HepG2 (cell line): Measurements from ENCODE around the gene AP3B2. TPM values are rescaled to one million over a fixed set of nuclear protein-coding genes. Genes with fewer than 3 reads are reported as not detected.
A peak's percentile ranks its signal among the peaks of the same experiment; 100 is the strongest.

Experiments used
- AGO1 ChIP-seq: fragments of 200-400 bp; formaldehyde crosslinking; IDR thresholded peaks from 2 replicates; pipeline ENCODE4 v1.6.1; 2017; ENCODE audit warnings: mild to moderate bottlenecking, low read depth, low read length, moderate library complexity; ENCODE audit not compliant: poor library complexity, severe bottlenecking
- ARID2 ChIP-seq: sonication (generic); formaldehyde crosslinking; IDR thresholded peaks from 2 replicates; pipeline ENCODE4 v1.8.1; 2022; ENCODE audit warnings: mild to moderate bottlenecking, missing genetic modification reagents, borderline replicate concordance
- GFI1 ChIP-seq: sonication (generic); formaldehyde crosslinking; IDR thresholded peaks from 2 replicates; pipeline ENCODE4 v1.5.0; 2020; ENCODE audit warnings: missing genetic modification reagents, mild to moderate bottlenecking, borderline replicate concordance
- HINFP ChIP-seq: sonication (generic); formaldehyde crosslinking; IDR thresholded peaks from 2 replicates; pipeline ENCODE4 v1.4.0; 2020; ENCODE audit warnings: low read depth, mild to moderate bottlenecking, missing genetic modification reagents
- MIER2 ChIP-seq: IDR thresholded peaks from 2 replicates; pipeline ENCODE4 v1.6.1; 2016; ENCODE audit warnings: missing biosample characterization, missing genetic modification reagents
- MTF1 ChIP-seq: sonication (generic); formaldehyde crosslinking; IDR thresholded peaks from 2 replicates; pipeline ENCODE4 v1.5.0; 2020; ENCODE audit warnings: missing genetic modification reagents
- RFX3 ChIP-seq: IDR thresholded peaks from 2 replicates; pipeline ENCODE4 v1.6.1; 2016; ENCODE audit warnings: missing biosample characterization, missing genetic modification reagents
- SATB2 ChIP-seq: sonication (generic); formaldehyde crosslinking; IDR thresholded peaks from 2 replicates; pipeline ENCODE4 v1.5.0; 2020; ENCODE audit warnings: missing genetic modification reagents
- ZFP82 ChIP-seq: sonication (generic); formaldehyde crosslinking; IDR thresholded peaks from 2 replicates; pipeline ENCODE4 v1.5.1; 2020; ENCODE audit warnings: mild to moderate bottlenecking, missing genetic modification reagents, borderline replicate concordance
- ZFYVE20 ChIP-seq: sonication (generic); formaldehyde crosslinking; IDR thresholded peaks from 2 replicates; pipeline ENCODE4 v1.8.0; 2023; ENCODE audit warnings: low read depth, mild to moderate bottlenecking, moderate library complexity, missing genetic modification reagents, borderline replicate concordance
- ZNF646 ChIP-seq: sonication (generic); formaldehyde crosslinking; IDR thresholded peaks from 2 replicates; pipeline ENCODE4 v1.9.0; 2021; ENCODE audit warnings: mild to moderate bottlenecking, missing genetic modification reagents
- ZNF709 ChIP-seq: sonication (generic); formaldehyde crosslinking; IDR thresholded peaks from 2 replicates; pipeline ENCODE4 v1.5.0; 2020; ENCODE audit warnings: mild to moderate bottlenecking, missing genetic modification reagents
- ZNF781 ChIP-seq: sonication (generic); formaldehyde crosslinking; IDR thresholded peaks from 2 replicates; pipeline ENCODE4 v1.5.1; 2020; ENCODE audit warnings: borderline replicate concordance, mild to moderate bottlenecking, missing genetic modification reagents; ENCODE audit errors: not compliant biosample characterization
- ZNF878 ChIP-seq: sonication (generic); formaldehyde crosslinking; IDR thresholded peaks from 2 replicates; pipeline ENCODE4 v1.8.1; 2023; ENCODE audit warnings: mild to moderate bottlenecking, missing genetic modification reagents, moderate library complexity
- polyA plus RNA-seq, 8 experiments: library from polyadenylated mRNA; depleted of rRNA in 3 of 8; stranded (reverse) in 7 of 8; unstranded in 1 of 8; fragments of >200 nt; fragmentation: Illumina TruSeq in 4 of 8; extraction: Trizol in 4 of 8; gene quantifications; 2 replicates each; pipeline versions ENCODE4 v1.2.1 to v1.2.3, GENCODE V29; 2011 to 2016; ENCODE audit warnings: low read depth in 4 of 8, missing spikeins in 1 of 8, mixed read lengths in 1 of 8; ENCODE audit not compliant: insufficient read depth in 1 of 8
- total RNA-seq, 5 experiments: library from RNA; depleted of rRNA; stranded (reverse); fragments of >200 nt; fragmentation: Illumina TruSeq; extraction: Trizol; gene quantifications; 2 replicates each; pipeline ENCODE4 v1.2.3, GENCODE V29; 2016; ENCODE audit warnings: low read depth in 1 of 5
- TF ChIP-seq, protein P1 (sequence below): sonication (generic); formaldehyde crosslinking; IDR thresholded peaks from 2 replicates; pipeline ENCODE4 v1.5.1; 2020; ENCODE audit warnings: missing genetic modification reagents, mild to moderate bottlenecking, borderline replicate concordance
- TF ChIP-seq, protein P2 (sequence below): sonication (generic); formaldehyde crosslinking; IDR thresholded peaks from 2 replicates; pipeline ENCODE4 v1.5.1; 2020; ENCODE audit warnings: missing genetic modification reagents, mild to moderate bottlenecking, borderline replicate concordance

Gene AP3B2
- total and polyA plus RNA-seq, 2 of the 13 experiments (the other 11 are each of a cell fraction or from before 2014, with no cell fraction given) = not detected

- TF ChIP-seq ZFP82 (CRISPR knock-in tag) (peak; percentile 41; the same call in 1 of the 2 replicates), MIER2 (CRISPR knock-in tag) (peak; percentile 93), ZNF709 (CRISPR knock-in tag) (0 out of 2 replicates have a peak, but pooled peaks have one; percentile 54), MTF1 (CRISPR knock-in tag) (no peak), GFI1 (peak; percentile 54; the same call in 1 of the 2 replicates), ZNF781 (CRISPR knock-in tag) (no peak), ZNF646 (no peak), ARID2 (0 out of 2 replicates have a peak, but pooled peaks have one; percentile 44), ZFYVE20 (CRISPR knock-in tag) (0 out of 2 replicates have a peak, but pooled peaks have one; percentile 59), AGO1 (no peak), RFX3 (CRISPR knock-in tag) (no peak), HINFP (CRISPR knock-in tag) (no peak), ZNF878 (CRISPR knock-in tag) (peak; percentile 85; the same call in 1 of the 2 replicates), SATB2 (CRISPR knock-in tag) (0 out of 2 replicates have a peak, but pooled peaks have one; percentile 59)
- TF ChIP-seq, protein P1, sequence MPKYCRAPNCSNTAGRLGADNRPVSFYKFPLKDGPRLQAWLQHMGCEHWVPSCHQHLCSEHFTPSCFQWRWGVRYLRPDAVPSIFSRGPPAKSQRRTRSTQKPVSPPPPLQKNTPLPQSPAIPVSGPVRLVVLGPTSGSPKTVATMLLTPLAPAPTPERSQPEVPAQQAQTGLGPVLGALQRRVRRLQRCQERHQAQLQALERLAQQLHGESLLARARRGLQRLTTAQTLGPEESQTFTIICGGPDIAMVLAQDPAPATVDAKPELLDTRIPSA (CRISPR knock-in tag) = peak; percentile 38; the same call in 1 of the 2 replicates
- TF ChIP-seq, protein P2, sequence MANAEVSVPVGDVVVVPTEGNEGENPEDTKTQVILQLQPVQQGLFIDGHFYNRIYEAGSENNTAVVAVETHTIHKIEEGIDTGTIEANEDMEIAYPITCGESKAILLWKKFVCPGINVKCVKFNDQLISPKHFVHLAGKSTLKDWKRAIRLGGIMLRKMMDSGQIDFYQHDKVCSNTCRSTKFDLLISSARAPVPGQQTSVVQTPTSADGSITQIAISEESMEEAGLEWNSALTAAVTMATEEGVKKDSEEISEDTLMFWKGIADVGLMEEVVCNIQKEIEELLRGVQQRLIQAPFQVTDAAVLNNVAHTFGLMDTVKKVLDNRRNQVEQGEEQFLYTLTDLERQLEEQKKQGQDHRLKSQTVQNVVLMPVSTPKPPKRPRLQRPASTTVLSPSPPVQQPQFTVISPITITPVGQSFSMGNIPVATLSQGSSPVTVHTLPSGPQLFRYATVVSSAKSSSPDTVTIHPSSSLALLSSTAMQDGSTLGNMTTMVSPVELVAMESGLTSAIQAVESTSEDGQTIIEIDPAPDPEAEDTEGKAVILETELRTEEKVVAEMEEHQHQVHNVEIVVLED (CRISPR knock-in tag) = no peak
These were observed at the start of gene AP3B2 (continued) for GRCh38 chr15:82709421-82710207.
